NCI-H2029 (cell line): ENCODE data around the gene PHLDB2.

Experiments
- DNase-seq: peaks from one replicate; lab custom pipeline; 2025; lab: John Stamatoyannopoulos, UW

PHLDB2 gene

DNA sequence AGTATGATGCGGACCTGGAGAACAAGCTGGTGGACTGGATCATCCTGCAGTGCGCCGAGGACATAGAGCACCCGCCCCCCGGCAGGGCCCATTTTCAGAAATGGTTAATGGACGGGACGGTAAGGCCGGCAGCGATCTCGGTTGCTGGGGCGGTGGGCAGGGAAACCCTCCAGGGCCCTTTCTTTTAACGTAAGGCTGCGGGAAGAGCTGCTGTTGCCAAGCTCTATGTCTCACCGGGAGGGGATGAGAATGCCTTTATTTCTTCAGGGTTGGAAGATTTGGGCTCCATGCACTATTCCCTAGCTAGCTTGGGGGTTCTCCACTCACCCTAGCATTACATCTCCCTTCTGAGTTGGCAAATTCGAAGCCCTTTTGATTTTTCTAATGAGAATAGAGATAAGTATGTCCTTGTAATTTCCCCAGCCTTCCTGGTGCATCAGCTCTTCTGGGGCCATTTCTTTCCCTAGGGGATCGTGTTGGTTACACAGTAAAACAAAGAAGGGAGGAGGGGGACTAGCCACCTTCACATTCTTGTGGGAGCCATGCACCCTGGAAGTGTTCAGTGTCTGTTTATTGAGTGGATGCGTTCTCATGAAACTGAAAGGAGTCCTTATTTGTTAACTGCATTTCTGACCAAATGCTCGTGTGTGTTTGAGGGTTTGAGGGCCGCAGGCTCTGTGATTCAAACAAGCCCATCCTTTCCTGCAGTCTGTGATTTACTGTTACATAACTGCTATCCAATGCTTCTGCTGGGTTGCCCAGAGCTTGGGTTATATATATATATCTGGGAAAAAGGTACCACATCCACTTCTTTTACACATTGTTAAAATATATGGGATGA is 140.6 kb downstream of the PHLDB2 start:
- DNase-seq: no peak

DNA sequence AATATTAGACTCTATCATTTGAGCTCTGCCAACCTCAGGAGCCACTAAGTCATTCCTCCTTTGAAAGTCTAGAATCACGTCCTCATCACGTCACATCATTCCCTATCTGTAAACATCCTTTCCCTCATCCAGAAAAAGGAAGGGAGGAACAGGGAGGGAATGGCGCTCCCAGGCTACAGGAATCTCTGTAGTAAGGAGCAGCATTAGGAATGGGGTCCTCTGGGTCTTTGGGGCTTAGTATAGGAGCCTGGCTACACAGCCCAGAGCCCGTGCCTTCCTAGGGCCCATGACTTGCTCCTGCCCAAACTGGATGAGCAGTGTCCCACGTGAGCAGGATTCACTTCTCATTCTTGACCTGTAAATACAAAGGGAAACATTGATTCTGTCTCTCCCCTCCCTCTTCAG is 141.3 kb downstream of the PHLDB2 start:
- DNase-seq: no peak

DNA sequence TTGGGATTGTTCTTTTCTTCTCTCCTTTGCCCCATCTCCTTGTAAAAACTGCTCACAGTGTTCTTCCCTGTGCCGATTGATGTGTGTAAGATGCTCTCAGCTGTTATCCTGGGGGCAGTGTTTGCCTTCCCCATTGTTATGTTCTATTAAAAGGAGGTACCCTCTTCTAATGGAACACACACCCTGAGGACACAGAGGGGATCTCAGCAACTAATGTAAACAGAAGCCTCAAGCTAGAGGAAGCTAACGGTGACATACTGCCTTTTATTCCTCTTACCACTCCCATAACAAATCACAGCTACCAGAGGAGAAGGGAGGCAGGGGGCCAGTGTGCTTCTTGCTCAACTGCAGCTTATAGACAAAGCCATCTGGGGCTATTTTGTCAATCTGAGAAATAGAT is 141.9 kb downstream of the PHLDB2 start:
- DNase-seq: no peak

DNA sequence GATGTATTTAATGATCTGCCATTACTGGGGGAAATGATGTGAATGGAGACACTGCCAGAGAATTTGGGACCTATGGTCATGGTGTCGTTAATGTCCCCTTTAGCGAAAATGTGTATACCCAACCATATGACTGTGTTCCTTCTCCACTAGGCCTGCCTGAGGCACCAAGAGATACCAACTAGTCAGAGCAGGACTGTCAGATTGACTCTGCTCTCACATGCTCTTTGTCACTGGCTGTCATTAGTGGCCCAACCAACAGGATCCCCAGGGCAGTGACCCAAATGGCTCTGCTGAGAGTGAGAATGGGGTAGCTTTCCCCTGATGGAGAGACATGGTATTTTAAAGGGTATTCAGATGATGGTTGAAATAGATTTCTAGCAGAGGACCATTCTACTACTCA is 142.5 kb downstream of the PHLDB2 start:
- DNase-seq: no peak

DNA sequence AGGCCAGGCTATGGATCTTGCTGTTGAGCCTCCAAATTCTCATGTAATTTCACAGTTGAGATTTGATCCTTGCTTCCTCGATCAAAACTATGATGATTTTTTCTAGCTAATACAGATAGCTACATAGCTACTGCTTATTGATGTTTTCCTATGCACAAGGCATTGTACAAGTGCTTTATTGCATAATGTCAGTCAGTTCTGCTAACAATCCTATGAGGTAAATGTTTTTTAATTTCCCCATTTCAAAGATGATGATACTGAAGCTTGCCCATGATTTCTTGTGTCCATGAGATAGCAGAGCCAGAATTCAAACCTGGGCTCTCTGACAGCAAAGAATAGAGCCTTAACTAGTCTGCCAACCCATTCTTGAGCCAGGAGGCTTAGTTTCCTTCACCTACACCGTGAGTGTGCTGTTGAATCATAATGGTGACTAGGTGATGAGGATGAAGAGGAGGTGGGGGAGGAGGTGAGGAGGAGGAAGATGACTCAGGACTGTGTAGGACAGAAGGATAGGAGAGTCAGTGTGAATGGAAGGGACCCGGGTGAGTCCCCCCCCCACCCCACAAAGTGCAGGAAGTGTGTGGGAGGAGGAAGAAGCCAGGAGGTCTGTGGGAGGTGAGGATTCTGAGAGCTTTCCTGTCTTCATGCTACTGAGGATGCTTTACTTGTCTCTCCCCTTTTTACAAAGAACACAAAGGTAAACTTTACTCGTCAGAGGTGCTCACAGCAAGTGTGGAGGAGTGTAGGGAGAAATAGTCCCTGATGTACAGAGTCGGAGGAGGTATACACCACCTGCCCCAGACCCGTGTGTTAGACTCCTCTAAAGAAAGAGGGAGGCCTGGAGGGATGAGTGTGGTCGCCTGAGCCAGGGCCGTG is 143.3 kb downstream of the PHLDB2 start:
- no peak for DNase-seq

DNA sequence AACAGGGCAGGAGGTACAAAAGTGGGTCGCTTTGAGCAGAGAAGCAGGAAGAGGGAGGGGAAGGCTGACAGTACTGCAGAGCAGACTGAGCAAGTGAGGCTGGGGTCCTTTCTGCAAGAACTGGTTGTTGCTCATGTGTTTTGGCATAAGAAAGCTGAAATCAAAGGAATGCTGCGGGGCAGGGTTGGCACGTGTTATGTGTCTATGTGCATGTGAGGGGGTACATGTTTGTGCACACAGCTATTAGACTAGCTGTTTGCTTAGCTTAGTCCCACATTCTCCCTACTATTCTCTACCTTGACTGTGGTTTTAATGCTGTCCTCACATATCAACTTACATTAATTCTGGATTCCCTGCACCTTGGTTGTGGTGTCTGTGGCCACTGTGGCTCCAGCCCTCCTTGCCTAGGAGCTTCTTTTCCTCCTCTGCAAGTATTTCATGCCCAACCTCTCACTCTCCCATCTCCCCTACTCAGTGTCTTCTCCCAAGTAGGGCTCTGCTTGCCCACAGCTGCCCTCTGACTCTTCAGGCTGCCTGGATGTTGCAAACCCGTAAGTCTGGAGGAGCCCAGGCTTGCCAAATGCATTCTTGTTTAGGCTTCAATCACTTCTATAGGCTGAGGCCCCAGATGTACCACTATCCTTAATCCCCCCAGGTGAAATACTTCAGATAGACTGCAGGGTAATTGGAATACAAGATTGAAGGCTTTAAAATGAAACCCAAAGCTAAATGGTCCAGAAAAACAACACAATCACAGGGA is 144.4 kb downstream of the PHLDB2 start:
- no peak for DNase-seq

DNA sequence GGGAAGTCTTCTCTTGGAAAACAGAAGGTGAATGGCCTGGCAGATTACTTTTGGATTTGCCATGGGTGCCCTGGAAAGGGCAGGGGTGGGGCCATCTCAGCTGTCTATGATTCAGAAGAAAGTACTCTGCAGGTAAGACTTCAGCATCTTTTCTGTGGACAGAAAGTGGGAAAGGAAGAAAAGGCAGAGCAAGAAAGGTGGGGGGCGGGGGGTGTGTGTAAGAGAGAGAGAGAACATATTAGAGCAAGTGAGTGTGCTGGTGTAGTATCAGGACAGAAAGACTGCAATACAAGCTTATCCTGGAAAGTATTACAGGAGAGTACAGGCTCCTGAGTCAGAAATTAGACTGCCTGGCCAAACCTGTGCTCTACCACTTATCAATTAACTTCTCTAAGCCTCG is 145.1 kb downstream of the PHLDB2 start:
- no peak for DNase-seq

DNA sequence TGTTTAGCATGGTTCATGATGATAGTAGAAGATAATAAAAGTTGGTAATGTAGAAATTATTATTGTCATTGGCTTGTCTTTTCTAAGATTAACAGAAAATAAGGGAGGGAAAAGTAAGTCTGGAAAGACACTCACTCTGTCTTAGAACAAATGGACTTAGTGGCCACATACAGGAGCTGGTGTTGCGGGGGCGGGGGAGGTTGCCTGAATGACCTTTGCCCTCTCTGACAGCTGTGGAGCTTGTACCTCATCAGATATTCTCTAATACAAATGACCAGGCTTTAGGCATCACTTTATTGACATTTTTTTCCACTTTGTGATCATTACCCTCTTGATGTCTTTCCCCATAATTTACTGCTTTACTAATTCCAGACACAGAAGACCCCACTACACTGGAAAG is 145.6 kb downstream of the PHLDB2 start:
- DNase-seq: no peak

DNA sequence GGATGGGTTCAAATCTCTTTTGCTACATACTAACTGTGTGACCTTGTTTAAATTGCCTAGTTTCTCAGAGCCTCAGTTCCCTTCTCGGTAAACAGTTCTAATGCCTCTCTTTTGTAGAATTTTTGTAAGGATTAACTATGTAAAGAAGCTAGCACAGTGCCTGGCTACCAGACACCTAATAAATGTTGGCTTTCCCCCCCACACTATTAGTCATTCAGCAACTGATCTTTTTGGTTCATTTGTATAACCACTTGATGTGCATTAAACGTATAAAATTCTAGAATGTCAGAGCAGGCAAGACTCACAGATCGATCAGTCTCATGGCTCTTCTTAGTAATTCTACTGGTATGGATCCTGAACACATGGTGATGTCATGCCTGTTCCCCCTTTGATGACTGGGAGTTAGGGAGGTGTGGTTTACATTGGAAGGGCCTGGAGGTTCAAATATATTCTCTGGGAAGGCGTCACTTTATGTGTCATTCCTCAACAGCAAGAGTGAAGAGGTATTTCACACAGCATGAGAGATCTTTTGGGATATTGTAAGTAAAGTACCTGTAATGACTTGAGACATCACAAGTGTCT is 146.1 kb downstream of the PHLDB2 start:
- no peak for DNase-seq

DNA sequence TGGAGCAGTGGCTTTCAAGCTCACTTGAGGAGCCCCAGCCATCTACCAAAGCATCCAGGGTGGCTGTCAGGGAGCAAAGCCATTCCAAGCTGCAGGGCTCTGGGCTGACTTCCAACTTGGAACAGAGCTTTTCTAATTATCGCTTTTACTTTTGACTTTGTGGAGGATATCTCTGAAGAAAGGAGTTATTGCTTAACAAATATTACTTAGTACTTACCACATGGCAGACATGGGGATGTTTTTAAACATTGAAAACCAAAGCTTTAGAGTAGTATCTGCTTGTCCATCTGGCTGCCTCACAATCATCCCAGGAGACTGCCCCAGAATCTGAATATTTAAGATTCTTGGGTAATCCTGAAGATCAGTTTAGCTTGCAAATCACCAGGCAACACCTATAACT is 148.6 kb downstream of the PHLDB2 start:
- no peak for DNase-seq

DNA sequence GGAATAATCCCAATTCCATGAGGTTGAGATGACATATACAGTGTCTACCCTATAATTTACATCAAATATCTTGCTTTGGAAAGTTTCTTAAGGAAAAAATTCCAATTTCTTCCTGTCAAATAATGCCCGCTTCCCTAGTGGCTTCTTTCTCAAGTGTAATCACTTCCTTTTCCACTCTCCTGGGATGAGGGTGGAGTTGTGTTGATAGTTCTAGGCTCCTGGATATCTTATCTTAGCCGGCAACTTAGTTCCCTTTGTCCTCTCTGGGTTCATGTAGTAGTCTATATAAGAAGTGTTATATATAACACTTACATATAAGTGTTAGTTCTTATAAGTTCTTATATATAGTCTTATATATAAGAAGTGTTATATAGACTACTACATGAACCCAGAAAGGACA is 150.6 kb downstream of the PHLDB2 start:
- DNase-seq: no peak

DNA sequence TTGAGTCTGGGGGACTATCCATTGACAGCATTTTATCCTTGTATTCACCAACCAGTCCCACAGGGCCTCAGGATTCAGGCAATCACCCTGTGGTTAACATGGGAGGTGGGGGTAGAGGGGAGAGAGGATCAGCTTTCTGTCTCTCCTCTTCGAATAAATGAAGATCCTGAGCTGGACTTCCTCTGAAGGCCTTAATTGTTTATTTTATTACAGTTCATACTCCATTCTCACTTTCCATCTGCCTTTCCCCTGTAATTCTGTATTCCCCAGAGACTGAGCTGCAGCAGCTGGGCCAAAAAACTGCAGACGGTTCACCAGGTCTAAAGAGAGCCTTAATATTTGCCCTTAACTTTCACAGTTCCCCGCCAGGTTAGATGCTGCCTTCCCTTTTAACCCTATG is 151.6 kb downstream of the PHLDB2 start:
- no peak for DNase-seq

DNA sequence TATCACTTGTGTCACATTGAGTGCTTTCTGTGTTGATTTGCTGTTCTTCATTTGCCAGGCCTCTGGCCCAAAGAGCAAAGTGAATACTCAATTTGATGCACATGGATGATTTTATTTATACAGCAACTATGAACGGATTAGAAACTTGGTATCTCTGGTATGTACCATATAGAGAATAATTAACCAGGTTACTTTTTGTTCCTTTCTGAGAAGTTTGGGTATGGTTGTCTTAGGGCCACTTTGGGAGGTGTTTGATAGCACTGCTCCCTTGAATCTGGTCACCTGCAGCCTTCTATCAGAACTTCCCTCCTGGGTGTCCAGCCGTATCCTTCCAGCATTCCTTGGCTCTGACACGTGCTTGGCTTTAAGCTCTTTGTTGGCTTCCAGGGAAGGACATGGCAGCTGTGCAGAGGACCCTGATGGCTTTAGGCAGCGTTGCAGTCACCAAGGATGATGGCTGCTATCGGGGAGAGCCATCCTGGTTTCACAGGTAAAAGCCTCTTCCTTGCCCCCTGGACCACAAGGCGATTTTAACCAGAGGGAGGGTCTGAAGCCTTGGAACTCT is 152.4 kb downstream of the PHLDB2 start:
- no peak for DNase-seq

DNA sequence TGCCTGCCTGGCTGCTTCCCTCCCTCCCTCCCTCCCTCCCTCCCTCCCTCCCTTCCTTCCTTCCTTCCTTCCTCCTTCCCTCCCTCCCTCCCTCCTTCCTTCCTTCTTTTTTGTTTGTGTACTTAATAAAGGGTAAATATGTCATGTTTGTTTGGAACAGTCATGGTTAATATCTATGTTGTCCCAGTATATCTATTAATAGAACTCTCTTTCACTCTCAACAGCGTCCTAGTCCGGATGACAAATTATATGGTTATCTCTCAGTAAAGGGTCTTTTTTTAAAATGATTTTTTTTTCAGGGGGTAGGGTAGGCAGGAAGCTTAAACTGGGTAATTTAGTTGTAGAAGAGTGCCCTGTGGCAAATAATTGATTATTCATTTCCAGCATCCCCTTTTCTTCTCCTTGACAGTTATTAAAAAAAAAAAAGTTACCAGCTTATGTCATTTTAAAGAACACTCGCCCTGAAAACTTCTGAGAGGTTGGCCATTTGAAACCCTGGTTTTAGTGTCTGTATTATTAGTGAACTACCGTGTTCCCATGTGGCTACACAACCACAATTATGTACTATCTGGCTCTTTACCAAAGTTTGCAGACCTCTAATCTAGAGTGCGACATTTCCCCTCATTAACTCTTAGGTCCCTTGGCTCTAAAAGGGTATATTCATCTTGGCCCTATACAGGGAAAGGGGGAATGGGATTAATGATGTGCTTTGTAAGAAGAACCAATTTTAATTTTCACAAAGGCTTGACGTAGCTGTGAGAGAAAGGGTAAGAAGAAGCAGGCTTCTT is 153.3 kb downstream of the PHLDB2 start:
- DNase-seq: no peak

DNA sequence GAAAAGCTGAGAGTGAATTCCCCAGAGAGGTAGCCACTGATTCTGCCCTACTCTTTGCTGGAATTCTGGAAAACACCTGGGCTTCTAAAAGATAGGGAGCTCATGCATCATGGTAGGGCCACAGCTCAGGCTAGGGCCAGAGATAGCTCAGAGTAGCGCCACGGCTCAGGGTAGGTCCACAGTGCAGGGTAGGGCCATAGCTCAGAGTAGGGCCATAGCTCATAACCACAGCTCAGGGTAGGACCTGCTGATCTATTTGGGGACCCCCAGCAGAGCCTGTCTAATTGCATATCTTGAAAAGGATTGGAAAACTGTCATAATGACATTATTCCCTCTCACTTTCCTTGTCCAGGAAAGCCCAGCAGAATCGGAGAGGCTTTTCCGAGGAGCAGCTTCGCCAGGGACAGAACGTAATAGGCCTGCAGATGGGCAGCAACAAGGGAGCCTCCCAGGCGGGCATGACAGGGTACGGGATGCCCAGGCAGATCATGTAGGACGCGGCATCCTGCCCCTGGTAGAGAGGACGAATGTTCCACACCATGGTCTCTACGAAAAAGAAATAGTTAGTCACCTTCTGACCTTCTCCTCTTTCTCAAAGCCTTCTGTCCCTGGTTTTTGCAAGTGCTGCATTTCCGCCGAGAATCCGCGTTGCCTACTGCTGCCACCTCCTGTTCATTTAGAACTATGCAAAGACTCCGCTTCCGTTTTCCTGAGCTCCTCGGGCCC is 154.2 kb downstream of the PHLDB2 start:
- no peak for DNase-seq

DNA sequence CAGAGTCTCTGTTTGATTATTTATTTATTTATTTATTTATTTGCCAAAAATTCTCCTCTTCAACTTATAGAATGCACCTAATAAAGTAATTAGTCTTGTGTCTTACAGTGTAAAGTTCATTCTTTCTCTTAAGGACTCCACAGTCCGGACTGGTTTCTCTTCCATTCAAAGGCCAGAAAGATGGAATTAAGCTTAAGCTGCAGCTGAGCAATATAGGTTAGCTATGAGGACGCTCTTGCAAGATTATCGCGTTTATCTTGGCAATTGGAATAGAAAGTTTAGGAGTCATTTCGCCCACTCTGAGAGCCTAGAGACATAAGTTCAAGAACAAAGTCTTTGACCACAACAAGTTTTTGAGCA is 154.7 kb downstream of the PHLDB2 start:
- no peak for DNase-seq

DNA sequence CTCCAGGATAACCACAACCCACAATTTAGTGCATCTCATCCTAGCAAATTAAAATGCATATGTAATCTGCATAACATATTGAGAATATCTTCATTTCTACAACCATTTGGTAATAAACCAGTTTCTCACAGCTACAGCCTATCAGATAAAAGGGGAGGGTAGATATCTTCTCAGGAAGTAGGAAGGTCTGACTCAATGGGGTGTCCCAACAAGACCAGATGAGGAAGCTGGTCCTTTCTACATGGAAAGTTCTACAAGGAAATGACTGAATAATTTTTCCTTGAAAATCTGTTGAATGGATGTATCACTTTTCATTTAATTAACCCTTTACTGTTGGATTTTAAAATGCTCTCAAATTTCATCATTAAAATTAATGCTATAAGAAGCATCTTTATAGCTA is 158.0 kb downstream of the PHLDB2 start:
- DNase-seq: no peak

DNA sequence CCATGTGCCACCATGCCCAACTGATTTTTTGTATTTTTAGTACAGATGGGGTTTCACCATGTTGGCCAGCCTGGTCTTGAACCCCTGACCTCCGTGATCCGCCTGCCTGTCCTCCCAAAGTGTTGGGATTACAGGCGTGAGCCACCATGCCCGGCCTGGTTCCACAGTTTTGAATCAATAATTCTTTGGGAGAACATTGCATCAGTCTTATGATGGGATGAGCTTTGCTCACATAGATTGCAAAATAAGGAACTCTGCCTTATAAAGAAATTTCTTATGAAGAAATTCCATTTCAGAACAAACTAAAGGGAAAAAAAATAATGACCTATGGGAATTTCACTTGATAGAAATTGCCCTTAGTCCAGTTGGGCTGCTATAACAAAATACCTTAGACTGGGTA is 159.6 kb downstream of the PHLDB2 start:
- no peak for DNase-seq

DNA sequence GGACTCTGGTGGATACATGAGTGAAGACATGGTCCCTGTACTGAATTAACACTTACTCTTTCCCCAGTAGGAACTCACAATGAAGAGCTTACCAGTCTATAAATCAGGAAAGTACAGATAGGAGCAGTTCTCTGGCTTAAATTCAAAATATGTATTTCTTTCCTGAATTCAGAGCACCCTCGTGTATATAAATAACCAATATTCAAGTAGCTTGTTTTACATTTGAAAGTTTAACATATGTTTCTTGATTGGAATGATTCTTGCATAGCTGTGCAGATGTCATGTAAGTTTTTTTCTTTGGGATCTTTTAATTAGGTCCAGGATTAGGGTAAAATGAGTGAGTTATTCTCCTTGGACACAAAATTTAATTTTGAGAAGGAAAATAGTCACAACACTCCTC is 160.7 kb downstream of the PHLDB2 start:
- DNase-seq: no peak

DNA sequence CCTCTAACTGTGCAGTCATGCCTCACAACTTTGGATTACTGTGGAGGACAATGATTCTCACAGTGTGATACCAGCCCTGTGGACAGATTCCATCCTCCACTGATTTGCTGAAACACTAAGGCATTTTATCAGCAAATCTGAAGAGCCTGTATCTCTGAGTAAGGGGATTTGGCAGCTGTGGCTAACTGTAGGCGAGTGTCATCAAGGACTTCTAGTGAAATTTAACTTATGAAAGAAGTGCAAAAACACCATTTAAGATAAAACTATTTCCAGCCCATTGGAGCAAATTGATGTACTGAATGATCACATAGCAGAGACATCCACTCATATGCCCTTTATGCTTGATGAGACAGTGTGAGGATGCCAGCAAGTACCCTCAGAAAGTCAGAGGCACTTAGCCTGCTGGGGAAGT is 161.6 kb downstream of the PHLDB2 start:
- DNase-seq: no peak
